HepG2 (cell line): ENCODE measurements around the gene APBA1. TPM values are rescaled to one million over a fixed set of nuclear protein-coding genes. Genes with fewer than 3 reads are reported as not detected.

Source experiments
- BHLHE40 ChIP-seq: IDR thresholded peaks from 2 replicates; pipeline ENCODE4 v1.6.1; 2011; ENCODE audit warnings: low read length, improper control_type of control experiment
- BORCS8-MEF2B ChIP-seq: sonication (generic); formaldehyde crosslinking; IDR thresholded peaks from 2 replicates; pipeline ENCODE4 v1.8.0; 2022; ENCODE audit warnings: mild to moderate bottlenecking, missing genetic modification reagents
- BRCA1 ChIP-seq: sonication (generic); formaldehyde crosslinking; IDR thresholded peaks from 2 replicates; pipeline ENCODE4 v1.4.0; 2020; ENCODE audit warnings: missing genetic modification reagents
- E2F5 ChIP-seq: sonication (generic); formaldehyde crosslinking; conservative IDR thresholded peaks from 2 replicates; pipeline ENCODE4 v1.4.0; 2020; ENCODE audit warnings: missing genetic modification reagents
- HNRNPLL ChIP-seq: fragments of 200-400 bp; formaldehyde crosslinking; IDR thresholded peaks from 2 replicates; pipeline ENCODE4 v1.6.1; 2017; ENCODE audit warnings: mild to moderate bottlenecking, low read depth, low read length; ENCODE audit not compliant: poor library complexity, severe bottlenecking
- HOXA3 ChIP-seq: sonication (generic); formaldehyde crosslinking; IDR thresholded peaks from 2 replicates; pipeline ENCODE4 v1.5.0; 2020; ENCODE audit warnings: missing genetic modification reagents
- IRF9 ChIP-seq: sonication (generic); formaldehyde crosslinking; IDR thresholded peaks from 2 replicates; pipeline ENCODE4 v1.8.0; 2022; ENCODE audit warnings: missing genetic modification reagents, mild to moderate bottlenecking, borderline replicate concordance
- ISX ChIP-seq: sonication (generic); formaldehyde crosslinking; conservative IDR thresholded peaks from 2 replicates; pipeline ENCODE4 v1.5.0; 2020; ENCODE audit warnings: missing genetic modification reagents
- JUNB ChIP-seq: sonication (generic); formaldehyde crosslinking; IDR thresholded peaks from 2 replicates; pipeline ENCODE4 v1.8.0; 2022; ENCODE audit warnings: missing genetic modification reagents, mild to moderate bottlenecking, borderline replicate concordance
- KAT8 ChIP-seq: IDR thresholded peaks from 2 replicates; pipeline ENCODE4 v1.6.1; 2016; ENCODE audit warnings: missing genetic modification reagents, missing compliant biosample characterization
- KLF13 ChIP-seq: sonication (generic); formaldehyde crosslinking; IDR thresholded peaks from 2 replicates; pipeline ENCODE4 v1.4.0; 2020; ENCODE audit warnings: mild to moderate bottlenecking, missing genetic modification reagents
- MEIS1 ChIP-seq: sonication (generic); formaldehyde crosslinking; IDR thresholded peaks from 2 replicates; pipeline ENCODE4 v1.9.0; 2021; ENCODE audit warnings: mild to moderate bottlenecking, missing genetic modification reagents, moderate library complexity, borderline replicate concordance
- MTF1 ChIP-seq: sonication (generic); formaldehyde crosslinking; IDR thresholded peaks from 2 replicates; pipeline ENCODE4 v1.5.0; 2020; ENCODE audit warnings: missing genetic modification reagents
- POLR2G ChIP-seq: fragments of 200-400 bp; formaldehyde crosslinking; IDR thresholded peaks from 2 replicates; pipeline ENCODE4 v1.6.1; 2018; ENCODE audit warnings: mild to moderate bottlenecking, low read depth, low read length, moderate library complexity
- PRMT3 ChIP-seq: sonication (generic); formaldehyde crosslinking; IDR thresholded peaks from 2 replicates; pipeline ENCODE4 v1.8.1; 2022; ENCODE audit warnings: low read depth, mild to moderate bottlenecking, moderate library complexity, missing genetic modification reagents, borderline replicate concordance
- SALL2 ChIP-seq: sonication (generic); formaldehyde crosslinking; IDR thresholded peaks from 2 replicates; pipeline ENCODE4 v1.8.1; 2023; ENCODE audit warnings: mild to moderate bottlenecking, missing genetic modification reagents, inconsistent platforms
- SMAD3 ChIP-seq: sonication (generic); formaldehyde crosslinking; IDR thresholded peaks from 2 replicates; pipeline ENCODE4 v1.4.0; 2020; ENCODE audit warnings: missing genetic modification reagents
- SMARCC2 ChIP-seq: fragments of 450-650 bp; IDR thresholded peaks from 2 replicates; pipeline ENCODE4 v1.6.1; 2017; ENCODE audit warnings: antibody characterized with exemption, mild to moderate bottlenecking
- SP4 ChIP-seq: sonication (generic); formaldehyde crosslinking; IDR thresholded peaks from 2 replicates; pipeline ENCODE4 v1.8.1; 2023; ENCODE audit warnings: mild to moderate bottlenecking, missing genetic modification reagents
- SP5 ChIP-seq: IDR thresholded peaks from 2 replicates; pipeline ENCODE4 v1.6.1; 2016; ENCODE audit warnings: low read depth, borderline replicate concordance
- SRSF1 ChIP-seq: fragments of 200-400 bp; formaldehyde crosslinking; optimal IDR thresholded peaks from 2 replicates; pipeline ENCODE3; 2017; ENCODE audit warnings: mild to moderate bottlenecking, low read depth, low read length, moderate library complexity
- ZFP62 ChIP-seq: sonication (generic); formaldehyde crosslinking; IDR thresholded peaks from 2 replicates; pipeline ENCODE4 v1.4.0; 2020; ENCODE audit warnings: missing genetic modification reagents
- ZNF124 ChIP-seq: sonication (generic); formaldehyde crosslinking; IDR thresholded peaks from 2 replicates; pipeline ENCODE4 v1.4.0; 2020; ENCODE audit warnings: missing genetic modification reagents
- ZNF136 ChIP-seq: sonication (generic); formaldehyde crosslinking; IDR thresholded peaks from 2 replicates; pipeline ENCODE4 v1.8.1; 2022; ENCODE audit warnings: low read depth, mild to moderate bottlenecking, moderate library complexity, missing genetic modification reagents
- ZNF281 ChIP-seq: sonication (generic); formaldehyde crosslinking; IDR thresholded peaks from 2 replicates; pipeline ENCODE4 v1.4.0; 2020; ENCODE audit warnings: missing genetic modification reagents, borderline replicate concordance
- ZNF296 ChIP-seq: sonication (generic); formaldehyde crosslinking; conservative IDR thresholded peaks from 2 replicates; pipeline ENCODE4 v1.5.0; 2020; ENCODE audit warnings: mild to moderate bottlenecking, missing genetic modification reagents
- ZNF354B ChIP-seq: sonication (generic); formaldehyde crosslinking; IDR thresholded peaks from 2 replicates; pipeline ENCODE4 v1.8.0; 2022; ENCODE audit warnings: mild to moderate bottlenecking, missing genetic modification reagents
- ZNF556 ChIP-seq: sonication (generic); formaldehyde crosslinking; IDR thresholded peaks from 2 replicates; pipeline ENCODE4 v1.4.0; 2020; ENCODE audit warnings: mild to moderate bottlenecking, missing genetic modification reagents, borderline replicate concordance
- polyA plus RNA-seq, 8 experiments: library from polyadenylated mRNA; depleted of rRNA in 3 of 8; stranded (reverse) in 7 of 8; unstranded in 1 of 8; fragments of >200 nt; fragmentation: Illumina TruSeq in 4 of 8; extraction: Trizol in 4 of 8; gene quantifications; 2 replicates each; pipeline versions ENCODE4 v1.2.1 to v1.2.3, GENCODE V29; 2011 to 2016; ENCODE audit warnings: low read depth in 4 of 8, missing spikeins in 1 of 8, mixed read lengths in 1 of 8; ENCODE audit not compliant: insufficient read depth in 1 of 8
- total RNA-seq, 5 experiments: library from RNA; depleted of rRNA; stranded (reverse); fragments of >200 nt; fragmentation: Illumina TruSeq; extraction: Trizol; gene quantifications; 2 replicates each; pipeline ENCODE4 v1.2.3, GENCODE V29; 2016; ENCODE audit warnings: low read depth in 1 of 5

The APBA1 gene
- total and polyA plus RNA-seq, 2 of the 13 experiments (the other 11 are each of a cell fraction or from before 2014, with no cell fraction given): 0.15 TPM; not detected in 1

GRCh38 chr9:69672596-69673310 lies 582 bp upstream of the APBA1 start (continued):
- TF ChIP-seq BHLHE40 (no peak), JUNB (CRISPR knock-in tag) (no peak), MTF1 (no peak), KAT8 (0 out of 2 replicates have a peak, but pooled peaks have one; percentile 44), SP4 (CRISPR knock-in tag) (no peak), PRMT3 (no peak), ZNF281 (CRISPR knock-in tag) (no peak), ZNF556 (CRISPR knock-in tag) (no peak), MEIS1 (CRISPR knock-in tag) (no peak), HNRNPLL (peak; percentile 57), ZNF124 (CRISPR knock-in tag) (peak; percentile 55; the same call in 1 of the 2 replicates), ZFP62 (CRISPR knock-in tag) (no peak), SALL2 (CRISPR knock-in tag) (0 out of 2 replicates have a peak, but pooled peaks have one; percentile 36), E2F5 (no peak), ZNF296 (CRISPR knock-in tag) (no peak), ZNF136 (no peak), SMAD3 (no peak), IRF9 (CRISPR knock-in tag) (0 out of 2 replicates have a peak, but pooled peaks have one; percentile 48), SP5 (CRISPR knock-in tag) (no peak), HOXA3 (CRISPR knock-in tag) (peak; percentile 48), KLF13 (CRISPR knock-in tag) (no peak), POLR2G (no peak), SMARCC2 (no peak), BORCS8-MEF2B (CRISPR knock-in tag) (peak; percentile 48; the same call in 1 of the 2 replicates), ISX (CRISPR knock-in tag) (no peak), SRSF1 (no peak), ZNF354B (CRISPR knock-in tag) (0 out of 2 replicates have a peak, but pooled peaks have one; percentile 66), BRCA1 (no peak)
